GM18873 (cell line): ENCODE measurements around the gene FBXO10.
"Not testable (repeated sequence)": the region's sequence is repeated elsewhere in the genome, so short reads cannot be mapped to it uniquely, and the experiment has no call there.

Experiments
- ATAC-seq: cut with Tn5 transposase; IDR thresholded peaks from one replicate; pipeline ENCODE4 v1.9.1; 2021; ENCODE audit warnings: mild to moderate bottlenecking, moderate library complexity, moderate number of reproducible peaks; ENCODE audit not compliant: unreplicated experiment, low FRiP score

The FBXO10 gene

DNA sequence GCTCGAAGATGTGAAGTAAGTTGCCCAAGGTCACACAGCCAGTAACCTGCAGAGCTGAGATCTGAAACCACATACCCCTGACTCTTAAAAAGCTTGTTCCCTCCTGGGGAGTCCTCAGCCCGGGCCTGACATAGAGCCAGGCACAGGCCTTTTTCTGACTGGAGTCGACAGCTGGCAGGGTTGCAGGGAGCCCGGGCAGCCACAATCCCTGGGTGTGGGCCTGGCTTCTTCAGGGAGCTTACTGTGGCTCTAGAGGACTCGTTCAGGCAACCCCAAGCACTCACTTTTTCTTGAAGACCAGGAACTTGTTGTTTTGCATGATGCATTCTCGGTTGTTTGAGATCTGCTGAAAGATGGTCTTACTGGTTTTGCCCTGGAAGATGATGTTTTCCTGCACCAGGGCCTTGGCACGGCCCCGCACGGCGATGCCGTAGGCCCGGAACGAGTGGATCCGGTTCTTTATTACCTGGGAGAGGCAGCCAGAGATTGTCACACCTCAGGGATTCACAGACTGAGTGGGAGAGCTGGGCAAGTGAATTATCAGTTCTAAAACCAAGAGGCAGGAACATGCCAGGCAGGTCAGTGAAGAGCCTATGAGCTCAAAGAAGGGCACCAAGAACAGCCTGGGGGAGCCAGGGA is 60.4 kb downstream of the FBXO10 start:
- no peak for ATAC-seq

DNA sequence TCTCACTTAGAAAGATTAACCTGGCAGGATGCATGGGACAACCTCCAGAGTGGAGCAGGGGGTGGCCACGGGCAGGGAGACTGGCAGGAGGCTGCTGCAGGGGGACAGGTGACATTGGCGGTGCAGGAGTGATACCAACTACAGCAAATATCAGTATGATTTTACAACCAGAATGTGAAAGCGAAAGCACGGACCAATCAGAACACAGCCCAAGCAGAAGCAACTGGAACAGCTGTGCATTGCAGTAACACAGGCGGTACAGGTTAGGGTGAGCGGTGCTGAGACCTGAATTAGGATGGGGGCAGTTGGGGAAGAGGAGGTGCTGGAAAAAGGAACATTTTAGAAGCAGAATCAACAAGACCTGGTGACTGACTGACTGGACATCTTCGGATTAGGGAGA is 61.2 kb downstream of the FBXO10 start:
- no peak for ATAC-seq

DNA sequence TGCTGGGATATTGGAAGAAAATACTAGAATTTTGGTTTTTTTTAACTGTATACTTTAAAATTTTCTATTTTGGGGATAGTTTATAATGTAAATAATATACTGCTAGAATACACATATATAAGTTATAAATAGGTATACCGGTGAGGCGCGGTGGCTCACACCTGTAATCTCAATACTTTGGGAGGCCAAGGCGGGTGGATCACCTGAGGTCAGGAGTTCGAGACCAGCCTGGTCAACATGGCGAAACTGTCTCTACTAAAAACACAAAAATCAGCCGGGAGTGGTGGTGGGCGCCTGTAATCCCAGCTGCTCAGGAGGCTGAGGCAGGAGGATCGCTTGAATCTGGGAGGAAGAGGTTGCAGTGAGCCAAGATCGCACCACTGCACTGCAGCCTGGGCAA is 61.8 kb downstream of the FBXO10 start:
- ATAC-seq = not testable (repeated sequence)

DNA sequence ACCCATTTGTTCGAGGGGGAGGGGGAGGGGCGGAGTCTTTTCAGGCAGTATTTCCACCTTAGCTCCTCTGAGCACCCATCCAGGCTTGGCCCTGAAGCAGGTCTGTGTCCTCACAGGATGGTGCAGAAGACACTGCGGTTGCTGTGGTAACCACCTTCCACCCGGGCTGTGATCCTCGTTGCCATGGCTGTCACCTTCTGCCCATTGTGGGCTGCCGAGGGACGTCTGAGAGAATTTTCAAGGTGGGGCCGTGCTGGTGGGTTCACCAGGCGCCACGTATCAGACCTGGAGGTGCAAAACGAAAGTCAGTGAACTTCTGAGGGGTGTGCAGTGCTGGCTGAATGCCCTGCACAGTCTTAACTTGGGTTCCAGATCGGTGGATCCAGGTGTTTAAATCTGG is 63.7 kb downstream of the FBXO10 start:
- no peak for ATAC-seq

DNA sequence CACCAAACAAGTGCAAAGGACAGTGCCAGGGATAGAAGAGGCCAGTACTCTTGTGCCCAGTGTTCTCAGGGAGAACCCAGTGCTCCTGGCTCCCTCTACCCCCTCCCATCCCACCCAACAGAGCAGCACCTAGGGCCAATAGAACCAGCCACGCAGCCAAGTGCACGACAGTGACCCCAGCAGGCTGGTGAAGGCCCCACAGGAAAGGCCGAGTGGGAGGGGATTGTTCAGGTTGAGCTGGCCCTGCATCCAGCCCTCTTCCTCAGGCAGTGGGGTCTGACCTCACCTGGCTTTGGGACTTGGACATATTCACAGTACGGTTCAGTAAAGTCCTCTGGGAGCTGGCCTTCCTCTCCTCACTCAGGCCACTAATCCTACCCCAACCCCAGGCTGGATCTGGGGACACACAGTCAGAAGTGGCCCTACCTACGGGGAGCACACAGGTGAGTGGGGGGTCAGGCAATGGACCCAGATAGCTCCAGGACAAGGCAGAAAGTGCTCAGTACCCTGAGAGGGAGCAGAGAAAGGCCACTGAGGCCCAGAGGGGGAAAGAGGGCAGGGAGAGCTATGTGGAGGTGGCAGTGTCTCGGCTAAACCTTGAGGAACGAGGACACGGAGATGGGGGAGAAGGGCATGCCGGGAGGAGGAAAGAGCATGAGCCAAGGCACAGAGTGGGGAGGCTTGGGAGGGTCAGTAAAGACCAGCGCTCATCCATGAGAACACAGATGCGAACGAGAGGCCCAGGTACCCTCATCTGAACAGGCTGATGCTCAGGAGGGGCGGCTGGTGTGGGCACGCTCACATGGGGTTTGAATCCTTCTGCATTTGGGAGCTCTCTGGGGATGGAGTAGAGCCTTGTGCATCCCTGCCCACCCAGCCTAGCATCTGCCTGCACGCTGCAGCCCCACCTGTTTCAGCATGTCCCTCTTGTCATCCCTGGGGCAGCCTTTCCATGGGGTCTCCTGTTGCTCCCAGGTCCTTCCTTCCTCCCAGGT is 64.9 kb downstream of the FBXO10 start:
- no peak for ATAC-seq

DNA sequence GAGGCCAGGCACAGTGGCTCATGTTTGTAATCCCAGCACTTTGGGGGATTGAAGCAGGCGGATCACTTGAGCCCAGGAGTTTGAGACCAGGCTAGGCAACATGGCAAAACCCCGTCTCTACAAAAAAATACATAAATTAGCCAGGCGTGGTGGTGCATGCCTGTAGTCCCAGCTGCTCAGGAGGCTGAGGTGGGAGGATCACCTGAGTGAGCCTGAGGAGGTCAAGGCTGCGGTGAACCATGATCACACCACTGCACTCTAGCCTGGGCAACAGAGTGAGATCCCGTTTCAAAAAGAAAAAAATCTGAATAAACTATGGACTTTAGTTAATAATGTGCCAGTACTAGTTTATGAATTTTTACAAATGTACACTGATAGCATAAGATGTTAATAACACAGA is 66.1 kb downstream of the FBXO10 start:
- ATAC-seq = not testable (repeated sequence)

DNA sequence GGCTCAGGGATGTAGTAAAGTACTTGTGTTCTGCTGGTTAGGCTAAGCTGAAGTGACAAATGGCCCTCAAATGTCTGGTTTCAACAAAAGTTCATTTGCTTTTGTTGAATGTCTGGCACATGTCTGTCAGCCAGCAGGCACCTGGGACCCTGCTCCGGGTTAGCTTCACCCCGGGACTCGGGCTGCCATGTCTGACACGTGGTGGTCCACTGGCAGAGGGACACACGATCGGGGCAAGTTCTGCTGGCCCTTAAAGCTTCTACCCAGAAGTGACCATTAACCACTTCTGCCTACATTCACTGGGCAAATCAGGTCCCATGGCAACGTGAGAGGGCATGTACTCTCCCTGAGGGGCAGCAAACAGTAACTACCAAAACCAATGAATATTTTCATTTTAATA is 66.6 kb downstream of the FBXO10 start:
- no peak for ATAC-seq

DNA sequence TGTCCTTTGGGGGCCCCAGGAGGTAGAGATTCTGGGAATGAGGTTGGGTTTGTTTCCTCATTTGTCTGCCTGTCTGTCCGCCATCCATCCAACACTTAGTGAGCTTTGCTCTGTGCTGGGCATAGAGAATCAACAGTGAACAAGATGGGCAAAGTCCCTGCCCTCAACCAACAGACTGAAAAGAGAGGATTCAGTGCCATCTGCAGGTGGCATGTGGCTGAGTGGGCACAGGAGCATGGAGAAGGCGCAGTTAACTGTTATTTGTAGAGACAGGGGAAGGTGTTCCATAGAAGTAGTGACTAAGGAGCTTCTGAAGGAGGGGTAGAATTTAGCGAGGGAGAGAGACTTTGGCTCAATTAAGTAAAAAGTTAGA is 67.4 kb downstream of the FBXO10 start:
- no peak for ATAC-seq

GRCh38 chr9:37508135-37508833 is 67.9 kb downstream of the FBXO10 start:
- no peak for ATAC-seq

- ATAC-seq = no peak
These were observed 68.5 kb downstream of the FBXO10 start for GRCh38 chr9:37507566-37508134.

DNA sequence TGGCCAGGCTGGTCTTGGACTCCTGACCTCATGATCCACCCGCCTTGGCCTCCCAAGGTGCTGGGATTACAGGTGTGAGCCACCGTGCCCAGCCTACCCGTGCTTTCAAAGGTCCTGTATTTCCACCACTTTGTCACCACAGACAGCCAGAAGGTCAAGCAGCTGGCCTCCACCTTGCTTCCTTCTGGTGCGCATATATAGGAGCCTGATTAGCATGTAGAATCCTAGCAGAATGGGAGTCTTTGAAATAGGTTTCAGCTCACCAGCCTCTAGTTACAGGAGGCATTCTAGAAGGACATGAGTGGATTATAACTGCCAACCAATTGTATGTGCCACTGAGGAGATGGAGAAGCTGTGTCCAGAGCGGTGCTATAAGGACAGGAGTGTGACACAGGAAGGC is 71.6 kb downstream of the FBXO10 start:
- no peak for ATAC-seq

DNA sequence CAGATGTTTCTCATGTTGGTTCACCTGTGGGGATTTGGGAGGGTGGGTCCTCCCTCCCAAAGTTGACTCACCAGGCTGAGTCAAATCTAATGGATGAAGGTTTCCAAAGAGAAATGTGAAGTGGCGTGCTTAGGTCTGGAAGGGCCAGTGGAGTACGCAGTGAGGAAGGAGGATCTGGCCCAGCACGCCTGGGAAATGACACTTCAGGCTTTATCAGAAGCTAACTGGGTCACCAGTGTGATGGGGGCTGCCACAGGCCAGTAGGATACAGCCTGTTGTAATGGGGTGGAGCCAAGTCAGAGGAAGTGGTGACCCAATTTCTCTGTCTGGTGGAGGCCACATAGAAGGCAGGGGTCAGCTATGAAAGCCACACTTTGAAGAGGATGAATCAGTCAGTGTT is 72.4 kb downstream of the FBXO10 start:
- ATAC-seq = no peak

- no peak for ATAC-seq
These were observed 74.1 kb downstream of the FBXO10 start for GRCh38 chr9:37501957-37502596.

- no peak for ATAC-seq
These were observed 76.9 kb downstream of the FBXO10 start for GRCh38 chr9:37499297-37499696.

DNA sequence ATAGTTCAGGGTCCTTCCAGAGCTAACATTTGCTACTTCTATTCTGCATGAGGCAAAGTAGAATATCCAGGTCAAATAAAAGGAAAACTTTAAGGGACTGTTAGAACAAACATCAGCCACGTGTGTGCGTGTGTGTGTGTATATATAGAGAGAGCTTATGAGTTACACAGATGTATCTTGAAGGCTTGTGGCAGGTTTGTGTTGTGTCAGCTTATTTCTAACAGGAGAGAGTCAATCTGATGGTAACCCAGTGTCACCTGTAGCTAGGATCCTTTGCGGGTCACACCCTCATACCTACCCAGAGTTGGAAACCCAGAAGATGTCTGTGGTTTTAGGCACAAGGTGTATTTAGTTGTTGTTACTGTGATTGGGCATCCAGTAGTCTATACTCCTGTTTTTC is 77.7 kb downstream of the FBXO10 start:
- no peak for ATAC-seq

DNA sequence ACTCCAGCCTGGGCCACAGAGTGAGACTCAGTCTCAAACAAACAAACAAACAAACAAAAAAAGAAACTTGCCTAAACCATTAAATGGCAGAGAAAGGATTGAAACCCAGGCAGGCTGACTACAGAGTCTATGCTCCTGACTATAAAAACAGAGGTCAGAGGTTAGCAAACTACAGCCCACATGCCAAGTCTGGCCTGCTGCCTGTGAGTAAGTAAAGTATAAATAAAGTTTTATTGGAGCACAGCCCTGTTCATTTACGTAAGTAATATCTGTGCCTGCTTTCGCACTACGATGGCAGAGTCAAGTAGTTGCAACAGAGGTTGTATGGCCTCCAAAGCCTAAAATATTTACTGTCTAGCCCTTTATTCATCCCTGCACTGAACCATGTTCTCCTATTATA is 78.9 kb downstream of the FBXO10 start:
- no peak for ATAC-seq

DNA sequence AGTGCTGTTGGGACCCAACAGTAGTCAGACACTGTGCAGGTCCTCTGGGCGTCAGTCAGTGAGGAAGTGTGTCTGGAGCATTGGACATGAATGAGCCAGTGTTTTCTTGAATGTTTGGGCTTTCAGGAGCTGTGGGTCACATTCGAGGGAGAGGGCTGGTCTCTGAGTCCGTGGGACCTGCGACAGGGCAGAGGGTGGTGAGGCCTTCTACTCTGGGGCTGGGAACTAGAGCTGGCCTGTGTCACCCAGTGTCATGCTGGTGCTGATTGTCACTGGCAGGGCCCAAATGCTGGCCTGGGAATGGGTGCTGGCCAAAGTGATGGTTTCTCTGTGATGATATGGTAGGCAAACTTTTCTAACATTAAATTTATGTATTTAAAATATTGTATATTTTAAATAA is 80.2 kb downstream of the FBXO10 start:
- ATAC-seq = no peak

DNA sequence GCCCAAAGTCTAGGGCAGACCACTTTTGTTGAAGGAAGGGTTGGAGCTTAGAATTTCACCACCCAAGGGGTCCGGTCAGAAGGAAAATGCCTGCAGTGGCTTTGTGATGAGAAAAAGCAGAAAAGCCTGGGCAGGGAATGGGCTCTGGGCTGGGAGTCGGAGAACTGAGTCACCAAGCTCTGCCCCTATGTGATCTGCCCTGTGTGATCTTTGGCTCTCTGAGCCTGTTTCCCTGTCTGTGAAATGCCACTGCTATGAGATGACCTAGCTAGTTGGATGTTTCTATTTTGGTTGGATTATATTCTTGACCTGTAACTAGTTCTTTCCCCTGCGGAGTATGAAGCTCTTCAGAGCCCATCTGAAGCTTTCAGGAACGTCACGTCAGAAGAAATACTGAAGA is 80.6 kb downstream of the FBXO10 start:
- no peak for ATAC-seq

- ATAC-seq = no peak
These were observed 84.2 kb downstream of the FBXO10 start for GRCh38 chr9:37491939-37492338.
